Fibroblast of lung (primary cell): Measurements from ENCODE around the gene HCN2. TPM values are rescaled to one million over a fixed set of nuclear protein-coding genes. Genes with fewer than 3 reads are reported as not detected.

Source experiments
- DNase-seq, 2 donors: peaks; one replicate each; pipeline versions ENCODE4 v3.0.0 to v3.0.0-alpha.2; 2010; ENCODE audit warnings: low read depth in 2 of 2
- H2AFZ ChIP-seq: 2 replicates; pipeline ENCODE4 v1.5.1; 2012; ENCODE audit warnings: low read length, control low read depth, inconsistent platforms
- H3K27ac ChIP-seq: 2 replicates; pipeline ENCODE4 v1.5.1; 2011; ENCODE audit warnings: low read length, control low read depth; ENCODE audit not compliant: insufficient read depth
- H3K27me3 ChIP-seq: 2 replicates; pipeline ENCODE4 v1.5.1; 2011; ENCODE audit warnings: mild to moderate bottlenecking, low read length; ENCODE audit not compliant: control insufficient read depth, insufficient read depth
- H3K36me3 ChIP-seq: 2 replicates; pipeline ENCODE4 v1.5.1; 2011; ENCODE audit warnings: low read length; ENCODE audit not compliant: control insufficient read depth, insufficient read depth
- H3K4me1 ChIP-seq: 2 replicates; pipeline ENCODE4 v1.5.1; 2011; ENCODE audit warnings: low read length; ENCODE audit not compliant: control insufficient read depth, insufficient read depth; ENCODE audit errors: extremely low read depth
- H3K4me2 ChIP-seq: 2 replicates; pipeline ENCODE4 v1.5.1; 2011; ENCODE audit warnings: low read length, control low read depth; ENCODE audit not compliant: insufficient read depth; ENCODE audit errors: extremely low read depth
- H3K4me3 ChIP-seq, 4 experiments: fragments of 200-600 bp in 1 of 4; sonication (generic) in 1 of 4; replicated peaks in 1 of 4; 2 replicates each; pipeline ENCODE4 v1.5.1; 2011 to 2016; ENCODE audit warnings: low read length in 4 of 4, low read depth in 3 of 4, mild to moderate bottlenecking in 3 of 4, control low read depth in 2 of 4, inconsistent platforms in 1 of 4, mixed read lengths in 1 of 4; ENCODE audit not compliant: insufficient read depth in 1 of 4; ENCODE audit errors: control extremely low read depth in 1 of 4
- H3K79me2 ChIP-seq: 2 replicates; pipeline ENCODE4 v1.5.1; 2012; ENCODE audit warnings: mild to moderate bottlenecking, low read length, inconsistent platforms; ENCODE audit not compliant: control insufficient read depth, insufficient read depth
- H3K9ac ChIP-seq: 2 replicates; pipeline ENCODE4 v1.5.1; 2011; ENCODE audit warnings: mild to moderate bottlenecking, low read length, control low read depth; ENCODE audit not compliant: insufficient read depth
- H3K9me3 ChIP-seq: 2 replicates; pipeline ENCODE4 v1.5.1; 2012; ENCODE audit warnings: low read depth, low read length; ENCODE audit not compliant: control insufficient read depth, insufficient read depth
- H4K20me1 ChIP-seq: 2 replicates; pipeline ENCODE4 v1.5.1; 2011; ENCODE audit warnings: low read length; ENCODE audit not compliant: control insufficient read depth, insufficient read depth; ENCODE audit errors: extremely low read depth
- CTCF ChIP-seq, 2 donors: IDR thresholded peaks in 1 of 2; conservative IDR thresholded peaks in 1 of 2; 1 replicate in 1 of 2; 2 replicates in 1 of 2; pipeline ENCODE4 v1.5.1; 2011 to 2012; ENCODE audit warnings: low read length in 2 of 2, control low read depth in 1 of 2, inconsistent platforms in 1 of 2, low read depth in 1 of 2, mild to moderate bottlenecking in 1 of 2
- EZH2 ChIP-seq: IDR thresholded peaks from 2 replicates; pipeline ENCODE4 v1.5.1; 2012; ENCODE audit warnings: low read length, control low read depth, mild to moderate bottlenecking; ENCODE audit errors: missing control alignments
- polyA plus RNA-seq, 2 donors: library from polyadenylated mRNA; depleted of rRNA in 1 of 2; stranded (reverse) in 1 of 2; unstranded in 1 of 2; fragments of >200 nt; gene quantifications; 2 replicates each; pipeline ENCODE4 v1.2.1, GENCODE V29; 2011 to 2012; ENCODE audit warnings: missing spikeins in 1 of 2
- total RNA-seq: library from RNA; depleted of rRNA; stranded (reverse); fragments of >200 nt; gene quantifications from 2 replicates; pipeline ENCODE4 v1.2.1, GENCODE V29; 2014

Gene HCN2
- total and polyA plus RNA-seq, 2 donors (not counting 1 experiment from before 2014, with no cell fraction given) = 0.49 to 0.50 TPM

- Histone ChIP-seq H2AFZ (no peak overlapping the region), H3K4me3 (no peak overlapping the region), H3K9me3 (no peaks in the 10 kb centered on the region), H3K79me2 (no peaks in the 10 kb centered on the region), H3K36me3 (no peaks in the 10 kb centered on the region), H3K4me1 (no peaks in the 10 kb centered on the region), H3K9ac (no peak overlapping the region), H3K4me2 (no peak overlapping the region), H3K27me3 (no peaks in the 10 kb centered on the region), H3K27ac (no peak overlapping the region), H4K20me1 (no peaks in the 10 kb centered on the region)
- no peak for TF ChIP-seq CTCF (conservative IDR thresholded peaks at IDR 0.05 in 1 of 2, IDR thresholded peaks at IDR 0.05 in 1 of 2; ENCODE audit: low read depth in 1 of 2, low read length in 2 of 2)
- no peak for TF ChIP-seq EZH2
- no peak for DNase-seq
These were observed 29.6 kb upstream of the HCN2 start for GRCh38 chr19:560121-560520.

- H3K4me3 ChIP-seq = no peak overlapping the region
- no peak overlapping the region for H3K9ac ChIP-seq
- TF ChIP-seq EZH2 (no peak), CTCF (conservative IDR thresholded peaks at IDR 0.05 in 1 of 2, IDR thresholded peaks at IDR 0.05 in 1 of 2; ENCODE audit: low read depth in 1 of 2, low read length in 2 of 2) (no peak)
- no peaks in the 10 kb centered on the region for H3K9me3 ChIP-seq
- H3K4me2 ChIP-seq = no peak overlapping the region
- H3K27me3 ChIP-seq = no peaks in the 10 kb centered on the region
- no peaks in the 10 kb centered on the region for H3K79me2 ChIP-seq
- H3K27ac ChIP-seq = no peak overlapping the region
- no peaks in the 10 kb centered on the region for H3K36me3 ChIP-seq
- no peak overlapping the region for H2AFZ ChIP-seq
- DNase-seq = peak in 1 of 2 donors; percentile 93
- H3K4me1 ChIP-seq = peaks cover 5% of the 10 kb centered on the region
- no peaks in the 10 kb centered on the region for H4K20me1 ChIP-seq
These were observed 23.3 kb upstream of the HCN2 start for GRCh38 chr19:566403-566802.

GRCh38 chr19:566844-567243, 22.8 kb upstream of the HCN2 start:
- Histone ChIP-seq H3K27me3 (no peaks in the 10 kb centered on the region), H2AFZ (no peak overlapping the region), H3K36me3 (no peaks in the 10 kb centered on the region), H4K20me1 (no peaks in the 10 kb centered on the region), H3K4me1 (peaks cover 6% of the 10 kb centered on the region), H3K79me2 (no peaks in the 10 kb centered on the region), H3K4me2 (no peak overlapping the region), H3K27ac (no peak overlapping the region), H3K9ac (no peak overlapping the region), H3K4me3 (no peak overlapping the region), H3K9me3 (no peaks in the 10 kb centered on the region)
- DNase-seq = no peak
- no peak for TF ChIP-seq EZH2
- TF ChIP-seq CTCF (conservative IDR thresholded peaks at IDR 0.05 in 1 of 2, IDR thresholded peaks at IDR 0.05 in 1 of 2; ENCODE audit: low read depth in 1 of 2, low read length in 2 of 2) = no peak
